HEK293 (cell line): Measurements from ENCODE around the gene SYT5.

Experiments used
- CTCF ChIA-PET: fragments of 350-600 bp; formaldehyde crosslinking; extraction: SDS; loops from one replicate; lab custom pipeline; 2021; ENCODE audit warnings: antibody characterized with exemption; lab: Yijun Ruan, JAX
- POLR2A ChIA-PET: fragments of 300-600 bp; formaldehyde crosslinking; extraction: SDS; loops from one replicate; lab custom pipeline; 2020; ENCODE audit warnings: antibody characterized with exemption, inconsistent platforms; lab: Yijun Ruan, JAX
- H3K27ac ChIP-seq: fragments of 200-500 bp; sonication (Bioruptor generic); 2 replicates; pipeline ENCODE4 v1.5.1; 2014; ENCODE audit warnings: low read depth, low read length, control low read depth, inconsistent platforms; ENCODE audit errors: extremely low read depth
- H3K36me3 ChIP-seq, 2 experiments: fragments of 200-500 bp in 1 of 2; sonication (Bioruptor generic) in 1 of 2; 1 replicate in 1 of 2; 2 replicates in 1 of 2; pipeline ENCODE4 v1.5.1; 2014 to 2017; ENCODE audit warnings: inconsistent platforms in 2 of 2, low read length in 2 of 2; ENCODE audit not compliant: control insufficient read depth in 2 of 2, insufficient read depth in 1 of 2
- H3K4me1 ChIP-seq: fragments of 200-500 bp; sonication (Bioruptor generic); 2 replicates; pipeline ENCODE4 v1.5.1; 2014; ENCODE audit warnings: mild to moderate bottlenecking, low read length, inconsistent platforms; ENCODE audit not compliant: control insufficient read depth, insufficient read depth
- H3K4me3 ChIP-seq: 2 replicates; pipeline ENCODE4 v1.5.1; 2011; ENCODE audit warnings: low read depth, mild to moderate bottlenecking, control low read depth, low read length, moderate library complexity
- H3K9me3 ChIP-seq: fragments of 200-500 bp; sonication (Bioruptor generic); 2 replicates; pipeline ENCODE4 v1.5.1; 2014; ENCODE audit warnings: low read depth, low read length, inconsistent platforms; ENCODE audit not compliant: control insufficient read depth, insufficient read depth
- GLIS2 ChIP-seq: fragments of 450-650 bp; formaldehyde crosslinking; IDR thresholded peaks from 2 replicates; pipeline ENCODE4 v1.5.1; 2016; ENCODE audit warnings: missing biosample characterization, missing genetic modification characterization
- KLF7 ChIP-seq: fragments of 450-650 bp; formaldehyde crosslinking; IDR thresholded peaks from 2 replicates; pipeline ENCODE4 v1.5.1; 2016; ENCODE audit warnings: missing biosample characterization, missing genetic modification characterization, borderline replicate concordance
- SP2 ChIP-seq: fragments of 450-650 bp; formaldehyde crosslinking; IDR thresholded peaks from 2 replicates; pipeline ENCODE4 v1.5.1; 2016; ENCODE audit warnings: missing biosample characterization, missing genetic modification characterization
- WT1 ChIP-seq: fragments of 450-650 bp; formaldehyde crosslinking; IDR thresholded peaks from 2 replicates; pipeline ENCODE4 v1.5.1; 2016; ENCODE audit warnings: missing biosample characterization, missing genetic modification characterization
- ZBTB17 ChIP-seq: fragments of 450-650 bp; formaldehyde crosslinking; IDR thresholded peaks from 2 replicates; pipeline ENCODE4 v1.5.1; 2016; ENCODE audit warnings: missing biosample characterization, missing genetic modification characterization
- ZBTB20 ChIP-seq: fragments of 450-650 bp; formaldehyde crosslinking; IDR thresholded peaks from 2 replicates; pipeline ENCODE4 v1.5.1; 2016; ENCODE audit warnings: missing biosample characterization, missing genetic modification characterization
- ZBTB48 ChIP-seq: fragments of 450-650 bp; formaldehyde crosslinking; IDR thresholded peaks from 2 replicates; pipeline ENCODE4 v1.5.1; 2016; ENCODE audit warnings: missing biosample characterization, missing genetic modification characterization
- ZNF10 ChIP-seq: fragments of 450-650 bp; formaldehyde crosslinking; IDR thresholded peaks from 2 replicates; pipeline ENCODE4 v1.5.1; 2017; ENCODE audit warnings: missing biosample characterization, missing genetic modification characterization
- ZNF221 ChIP-seq: fragments of 450-650 bp; formaldehyde crosslinking; IDR thresholded peaks from 2 replicates; pipeline ENCODE4 v1.5.1; 2017; ENCODE audit warnings: missing biosample characterization, missing genetic modification characterization, borderline replicate concordance
- ZNF366 ChIP-seq: fragments of 450-650 bp; formaldehyde crosslinking; conservative IDR thresholded peaks from 2 replicates; pipeline ENCODE4 v1.5.1; 2016; ENCODE audit warnings: missing biosample characterization, missing genetic modification characterization
- ZNF473 ChIP-seq: fragments of 450-650 bp; formaldehyde crosslinking; IDR thresholded peaks from 2 replicates; pipeline ENCODE4 v1.5.1; 2017; ENCODE audit warnings: missing biosample characterization, missing genetic modification characterization
- ZNF555 ChIP-seq: fragments of 450-650 bp; formaldehyde crosslinking; conservative IDR thresholded peaks from 2 replicates; pipeline ENCODE4 v1.5.1; 2017; ENCODE audit warnings: missing biosample characterization, mild to moderate bottlenecking, missing genetic modification characterization, inconsistent platforms
- ZNF624 ChIP-seq: fragments of 450-650 bp; formaldehyde crosslinking; IDR thresholded peaks from 2 replicates; pipeline ENCODE4 v1.5.1; 2017; ENCODE audit warnings: missing biosample characterization, missing genetic modification characterization
- ZNF76 ChIP-seq: fragments of 450-650 bp; formaldehyde crosslinking; IDR thresholded peaks from 2 replicates; pipeline ENCODE4; 2016; ENCODE audit warnings: low read depth, missing biosample characterization, missing genetic modification characterization, borderline replicate concordance
- ZNF768 ChIP-seq: fragments of 450-650 bp; formaldehyde crosslinking; IDR thresholded peaks from 2 replicates; pipeline ENCODE4 v1.5.1; 2018; ENCODE audit warnings: missing biosample characterization, mild to moderate bottlenecking, missing genetic modification characterization
- TF ChIP-seq, protein P1 (sequence below): fragments of 450-650 bp; formaldehyde crosslinking; IDR thresholded peaks from 2 replicates; pipeline ENCODE4 v1.5.1; 2016; ENCODE audit warnings: missing biosample characterization, missing genetic modification characterization
- TF ChIP-seq, protein P2 (sequence below): fragments of 450-650 bp; formaldehyde crosslinking; IDR thresholded peaks from 2 replicates; pipeline ENCODE4 v1.5.1; 2016; ENCODE audit warnings: missing biosample characterization, missing genetic modification characterization
- TF ChIP-seq, protein P3 (sequence below): fragments of 450-650 bp; formaldehyde crosslinking; IDR thresholded peaks from 2 replicates; pipeline ENCODE4; 2016; ENCODE audit warnings: missing biosample characterization, missing genetic modification characterization
- TF ChIP-seq, protein P4 (sequence below): fragments of 450-650 bp; IDR thresholded peaks from 2 replicates; pipeline ENCODE4 v1.5.1; 2018; ENCODE audit warnings: missing biosample characterization, missing genetic modification characterization
- TF ChIP-seq, protein P5 (sequence below): fragments of 450-650 bp; formaldehyde crosslinking; IDR thresholded peaks from 2 replicates; pipeline ENCODE4 v1.5.1; 2016; ENCODE audit warnings: missing biosample characterization, missing genetic modification characterization
- TF ChIP-seq, protein P6 (sequence below): fragments of 450-650 bp; formaldehyde crosslinking; IDR thresholded peaks from 2 replicates; pipeline ENCODE4 v1.5.1; 2016; ENCODE audit warnings: missing biosample characterization, missing genetic modification characterization, low read depth

SYT5 gene

DNA sequence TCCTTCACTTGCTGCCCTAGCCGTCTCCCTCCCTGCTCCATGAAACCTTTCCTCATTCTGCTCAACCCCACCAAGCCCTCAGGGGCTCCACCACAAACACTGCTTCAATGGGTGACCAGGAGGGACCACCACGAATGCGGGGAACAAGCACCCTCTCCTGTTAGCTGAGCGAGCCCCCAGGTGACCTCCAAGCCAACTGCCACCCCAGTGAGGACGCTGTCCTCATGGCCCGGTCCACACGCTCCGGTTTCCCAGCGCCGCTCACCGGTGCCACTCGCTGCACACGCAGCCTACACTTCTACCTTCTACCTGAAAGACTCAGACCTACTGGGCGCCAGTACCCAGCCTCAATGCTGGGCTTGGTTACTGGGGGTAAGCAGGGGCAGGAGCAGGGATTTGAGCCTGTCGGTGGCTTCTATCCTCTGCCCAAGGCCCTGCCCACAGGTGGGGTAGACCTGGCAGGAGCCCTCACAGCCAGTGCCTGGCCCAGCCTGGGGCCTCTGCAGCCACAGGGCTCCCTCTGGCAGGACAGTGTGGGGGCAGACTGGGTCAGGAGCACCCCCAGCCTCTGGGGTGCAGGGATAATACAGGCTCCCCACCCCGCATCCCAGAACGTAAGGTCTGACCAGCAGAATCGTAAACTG is 49.2 kb upstream of the SYT5 start:
- CTCF ChIA-PET, result no interaction called here
- TF ChIP-seq ZBTB48 (tag by site-specific recombination), result no peak
- TF ChIP-seq, protein P1, sequence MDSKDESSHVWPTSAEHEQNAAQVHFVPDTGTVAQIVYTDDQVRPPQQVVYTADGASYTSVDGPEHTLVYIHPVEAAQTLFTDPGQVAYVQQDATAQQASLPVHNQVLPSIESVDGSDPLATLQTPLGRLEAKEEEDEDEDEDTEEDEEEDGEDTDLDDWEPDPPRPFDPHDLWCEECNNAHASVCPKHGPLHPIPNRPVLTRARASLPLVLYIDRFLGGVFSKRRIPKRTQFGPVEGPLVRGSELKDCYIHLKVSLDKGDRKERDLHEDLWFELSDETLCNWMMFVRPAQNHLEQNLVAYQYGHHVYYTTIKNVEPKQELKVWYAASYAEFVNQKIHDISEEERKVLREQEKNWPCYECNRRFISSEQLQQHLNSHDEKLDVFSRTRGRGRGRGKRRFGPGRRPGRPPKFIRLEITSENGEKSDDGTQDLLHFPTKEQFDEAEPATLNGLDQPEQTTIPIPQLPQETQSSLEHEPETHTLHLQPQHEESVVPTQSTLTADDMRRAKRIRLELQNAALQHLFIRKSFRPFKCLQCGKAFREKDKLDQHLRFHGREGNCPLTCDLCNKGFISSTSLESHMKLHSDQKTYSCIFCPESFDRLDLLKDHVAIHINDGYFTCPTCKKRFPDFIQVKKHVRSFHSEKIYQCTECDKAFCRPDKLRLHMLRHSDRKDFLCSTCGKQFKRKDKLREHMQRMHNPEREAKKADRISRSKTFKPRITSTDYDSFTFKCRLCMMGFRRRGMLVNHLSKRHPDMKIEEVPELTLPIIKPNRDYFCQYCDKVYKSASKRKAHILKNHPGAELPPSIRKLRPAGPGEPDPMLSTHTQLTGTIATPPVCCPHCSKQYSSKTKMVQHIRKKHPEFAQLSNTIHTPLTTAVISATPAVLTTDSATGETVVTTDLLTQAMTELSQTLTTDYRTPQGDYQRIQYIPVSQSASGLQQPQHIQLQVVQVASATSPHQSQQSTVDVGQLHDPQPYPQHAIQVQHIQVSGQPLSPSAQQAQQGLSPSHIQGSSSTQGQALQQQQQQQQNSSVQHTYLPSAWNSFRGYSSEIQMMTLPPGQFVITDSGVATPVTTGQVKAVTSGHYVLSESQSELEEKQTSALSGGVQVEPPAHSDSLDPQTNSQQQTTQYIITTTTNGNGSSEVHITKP, result no peak
- no peak for TF ChIP-seq ZNF10 (tag by site-specific recombination)
- TF ChIP-seq ZNF76 (tag by site-specific recombination), result no peak
- TF ChIP-seq, protein P2, sequence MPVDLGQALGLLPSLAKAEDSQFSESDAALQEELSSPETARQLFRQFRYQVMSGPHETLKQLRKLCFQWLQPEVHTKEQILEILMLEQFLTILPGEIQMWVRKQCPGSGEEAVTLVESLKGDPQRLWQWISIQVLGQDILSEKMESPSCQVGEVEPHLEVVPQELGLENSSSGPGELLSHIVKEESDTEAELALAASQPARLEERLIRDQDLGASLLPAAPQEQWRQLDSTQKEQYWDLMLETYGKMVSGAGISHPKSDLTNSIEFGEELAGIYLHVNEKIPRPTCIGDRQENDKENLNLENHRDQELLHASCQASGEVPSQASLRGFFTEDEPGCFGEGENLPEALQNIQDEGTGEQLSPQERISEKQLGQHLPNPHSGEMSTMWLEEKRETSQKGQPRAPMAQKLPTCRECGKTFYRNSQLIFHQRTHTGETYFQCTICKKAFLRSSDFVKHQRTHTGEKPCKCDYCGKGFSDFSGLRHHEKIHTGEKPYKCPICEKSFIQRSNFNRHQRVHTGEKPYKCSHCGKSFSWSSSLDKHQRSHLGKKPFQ (tag by site-specific recombination), result no peak
- TF ChIP-seq, protein P3, sequence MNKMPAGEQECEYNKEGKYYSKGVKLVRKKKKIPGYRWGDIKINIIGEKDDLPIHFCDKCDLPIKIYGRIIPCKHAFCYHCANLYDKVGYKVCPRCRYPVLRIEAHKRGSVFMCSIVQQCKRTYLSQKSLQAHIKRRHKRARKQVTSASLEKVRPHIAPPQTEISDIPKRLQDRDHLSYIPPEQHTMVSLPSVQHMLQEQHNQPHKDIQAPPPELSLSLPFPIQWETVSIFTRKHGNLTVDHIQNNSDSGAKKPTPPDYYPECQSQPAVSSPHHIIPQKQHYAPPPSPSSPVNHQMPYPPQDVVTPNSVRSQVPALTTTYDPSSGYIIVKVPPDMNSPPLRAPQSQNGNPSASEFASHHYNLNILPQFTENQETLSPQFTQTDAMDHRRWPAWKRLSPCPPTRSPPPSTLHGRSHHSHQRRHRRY (tag by site-specific recombination), result no peak
- no peak for TF ChIP-seq ZBTB17 (tag by site-specific recombination)
- Histone ChIP-seq H3K4me3 (no peak overlapping the region), H3K27ac (no peak overlapping the region), H3K4me1 (no peaks in the 10 kb centered on the region), H3K36me3 (peaks cover 4 to 72% of the 10 kb centered on the region in 2 experiments; a peak in 2 of 3 replicates), H3K9me3 (no peaks in the 10 kb centered on the region)
- POLR2A ChIA-PET, result no interaction called here

DNA sequence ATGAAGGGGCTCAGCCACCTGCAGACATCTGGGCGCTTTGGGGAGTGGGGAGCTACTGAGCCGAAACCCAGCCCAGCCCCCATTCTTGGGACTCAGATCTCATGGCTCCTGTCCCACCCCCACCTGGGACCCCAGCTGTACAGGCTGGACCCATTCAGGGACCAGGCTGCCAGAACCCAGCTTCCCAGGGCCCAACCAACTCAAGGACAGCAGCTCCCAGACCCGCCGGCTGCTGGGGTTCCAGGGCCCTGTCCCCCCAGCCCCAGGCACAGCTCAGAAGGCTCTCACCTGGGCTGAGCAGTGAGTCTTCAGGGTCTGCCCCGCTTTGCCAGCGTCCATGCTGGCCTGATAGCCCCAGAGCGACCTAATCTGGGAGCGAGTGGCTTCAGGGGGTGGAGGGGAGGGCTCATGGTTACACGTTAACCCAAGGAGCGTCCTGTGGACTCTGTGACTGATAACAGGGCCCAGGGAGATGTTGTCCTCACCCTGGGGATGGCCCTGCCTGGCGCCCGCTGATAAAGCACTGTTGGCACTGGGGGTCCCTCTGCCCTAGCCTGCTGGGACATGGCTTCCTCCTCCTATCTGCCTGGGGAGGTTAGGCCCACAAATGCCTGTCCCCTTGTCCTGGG is 48.4 kb upstream of the SYT5 start, which contains the start of gene TMEM86B:
Gene TMEM86B, minus strand, starts transcription at position 361 of the 629 bp plus-strand sequence. Its CDS starts 22 bp downstream, at position 339.
- POLR2A ChIA-PET, result no interaction called here
- no peak for TF ChIP-seq ZNF366
- no peak for TF ChIP-seq ZNF221
- no peak for TF ChIP-seq ZNF624 (tag by site-specific recombination)
- no peak for TF ChIP-seq WT1
- TF ChIP-seq ZBTB20 (tag by site-specific recombination), result no peak
- no peak for TF ChIP-seq ZNF473 (tag by site-specific recombination)
- no peak for TF ChIP-seq ZNF768 (tag by site-specific recombination)
- no peak for TF ChIP-seq ZNF555 (tag by site-specific recombination)
- no peak for TF ChIP-seq KLF7 (tag by site-specific recombination)
- TF ChIP-seq, protein P4, sequence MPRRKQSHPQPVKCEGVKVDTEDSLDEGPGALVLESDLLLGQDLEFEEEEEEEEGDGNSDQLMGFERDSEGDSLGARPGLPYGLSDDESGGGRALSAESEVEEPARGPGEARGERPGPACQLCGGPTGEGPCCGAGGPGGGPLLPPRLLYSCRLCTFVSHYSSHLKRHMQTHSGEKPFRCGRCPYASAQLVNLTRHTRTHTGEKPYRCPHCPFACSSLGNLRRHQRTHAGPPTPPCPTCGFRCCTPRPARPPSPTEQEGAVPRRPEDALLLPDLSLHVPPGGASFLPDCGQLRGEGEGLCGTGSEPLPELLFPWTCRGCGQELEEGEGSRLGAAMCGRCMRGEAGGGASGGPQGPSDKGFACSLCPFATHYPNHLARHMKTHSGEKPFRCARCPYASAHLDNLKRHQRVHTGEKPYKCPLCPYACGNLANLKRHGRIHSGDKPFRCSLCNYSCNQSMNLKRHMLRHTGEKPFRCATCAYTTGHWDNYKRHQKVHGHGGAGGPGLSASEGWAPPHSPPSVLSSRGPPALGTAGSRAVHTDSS (tag by site-specific recombination), result no peak
- TF ChIP-seq SP2 (tag by site-specific recombination), result no peak
- TF ChIP-seq, protein P5, sequence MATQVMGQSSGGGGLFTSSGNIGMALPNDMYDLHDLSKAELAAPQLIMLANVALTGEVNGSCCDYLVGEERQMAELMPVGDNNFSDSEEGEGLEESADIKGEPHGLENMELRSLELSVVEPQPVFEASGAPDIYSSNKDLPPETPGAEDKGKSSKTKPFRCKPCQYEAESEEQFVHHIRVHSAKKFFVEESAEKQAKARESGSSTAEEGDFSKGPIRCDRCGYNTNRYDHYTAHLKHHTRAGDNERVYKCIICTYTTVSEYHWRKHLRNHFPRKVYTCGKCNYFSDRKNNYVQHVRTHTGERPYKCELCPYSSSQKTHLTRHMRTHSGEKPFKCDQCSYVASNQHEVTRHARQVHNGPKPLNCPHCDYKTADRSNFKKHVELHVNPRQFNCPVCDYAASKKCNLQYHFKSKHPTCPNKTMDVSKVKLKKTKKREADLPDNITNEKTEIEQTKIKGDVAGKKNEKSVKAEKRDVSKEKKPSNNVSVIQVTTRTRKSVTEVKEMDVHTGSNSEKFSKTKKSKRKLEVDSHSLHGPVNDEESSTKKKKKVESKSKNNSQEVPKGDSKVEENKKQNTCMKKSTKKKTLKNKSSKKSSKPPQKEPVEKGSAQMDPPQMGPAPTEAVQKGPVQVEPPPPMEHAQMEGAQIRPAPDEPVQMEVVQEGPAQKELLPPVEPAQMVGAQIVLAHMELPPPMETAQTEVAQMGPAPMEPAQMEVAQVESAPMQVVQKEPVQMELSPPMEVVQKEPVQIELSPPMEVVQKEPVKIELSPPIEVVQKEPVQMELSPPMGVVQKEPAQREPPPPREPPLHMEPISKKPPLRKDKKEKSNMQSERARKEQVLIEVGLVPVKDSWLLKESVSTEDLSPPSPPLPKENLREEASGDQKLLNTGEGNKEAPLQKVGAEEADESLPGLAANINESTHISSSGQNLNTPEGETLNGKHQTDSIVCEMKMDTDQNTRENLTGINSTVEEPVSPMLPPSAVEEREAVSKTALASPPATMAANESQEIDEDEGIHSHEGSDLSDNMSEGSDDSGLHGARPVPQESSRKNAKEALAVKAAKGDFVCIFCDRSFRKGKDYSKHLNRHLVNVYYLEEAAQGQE (tag by site-specific recombination), result no peak
- no peak for TF ChIP-seq GLIS2 (tag by site-specific recombination)
- TF ChIP-seq, protein P6, sequence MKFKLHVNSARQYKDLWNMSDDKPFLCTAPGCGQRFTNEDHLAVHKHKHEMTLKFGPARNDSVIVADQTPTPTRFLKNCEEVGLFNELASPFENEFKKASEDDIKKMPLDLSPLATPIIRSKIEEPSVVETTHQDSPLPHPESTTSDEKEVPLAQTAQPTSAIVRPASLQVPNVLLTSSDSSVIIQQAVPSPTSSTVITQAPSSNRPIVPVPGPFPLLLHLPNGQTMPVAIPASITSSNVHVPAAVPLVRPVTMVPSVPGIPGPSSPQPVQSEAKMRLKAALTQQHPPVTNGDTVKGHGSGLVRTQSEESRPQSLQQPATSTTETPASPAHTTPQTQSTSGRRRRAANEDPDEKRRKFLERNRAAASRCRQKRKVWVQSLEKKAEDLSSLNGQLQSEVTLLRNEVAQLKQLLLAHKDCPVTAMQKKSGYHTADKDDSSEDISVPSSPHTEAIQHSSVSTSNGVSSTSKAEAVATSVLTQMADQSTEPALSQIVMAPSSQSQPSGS, result no peak

More for the DNA sequence above, 48.4 kb upstream of the SYT5 start, which contains the start of gene TMEM86B:
- no peaks in the 10 kb centered on the region for H3K4me1 ChIP-seq
- H3K9me3 ChIP-seq, result no peaks in the 10 kb centered on the region
- no peak within 1 kb of the TSS for H3K4me3 ChIP-seq
- H3K27ac ChIP-seq, result no peak within 1 kb of the TSS
- CTCF ChIA-PET, result interaction anchor here (0.7 kb wide), 2 partner anchors 15 to 189 kb away, joined by 3 read pairs; no protein-coding TSS in a partner anchor
- peaks cover 0 to 69% of the 10 kb centered on the region in 2 experiments; a peak in 2 of 3 replicates for H3K36me3 ChIP-seq
